ENCODE results near the gene CCDC78. TPM values are rescaled to one million over a fixed set of nuclear protein-coding genes. Genes with fewer than 3 reads are reported as not detected.
A peak's percentile ranks its signal among the peaks of the same experiment; 100 is the strongest.

The CCDC78 gene
- total RNA-seq, 2 experiments from 2014 or later = 2.5 to 2.9 TPM

DNA sequence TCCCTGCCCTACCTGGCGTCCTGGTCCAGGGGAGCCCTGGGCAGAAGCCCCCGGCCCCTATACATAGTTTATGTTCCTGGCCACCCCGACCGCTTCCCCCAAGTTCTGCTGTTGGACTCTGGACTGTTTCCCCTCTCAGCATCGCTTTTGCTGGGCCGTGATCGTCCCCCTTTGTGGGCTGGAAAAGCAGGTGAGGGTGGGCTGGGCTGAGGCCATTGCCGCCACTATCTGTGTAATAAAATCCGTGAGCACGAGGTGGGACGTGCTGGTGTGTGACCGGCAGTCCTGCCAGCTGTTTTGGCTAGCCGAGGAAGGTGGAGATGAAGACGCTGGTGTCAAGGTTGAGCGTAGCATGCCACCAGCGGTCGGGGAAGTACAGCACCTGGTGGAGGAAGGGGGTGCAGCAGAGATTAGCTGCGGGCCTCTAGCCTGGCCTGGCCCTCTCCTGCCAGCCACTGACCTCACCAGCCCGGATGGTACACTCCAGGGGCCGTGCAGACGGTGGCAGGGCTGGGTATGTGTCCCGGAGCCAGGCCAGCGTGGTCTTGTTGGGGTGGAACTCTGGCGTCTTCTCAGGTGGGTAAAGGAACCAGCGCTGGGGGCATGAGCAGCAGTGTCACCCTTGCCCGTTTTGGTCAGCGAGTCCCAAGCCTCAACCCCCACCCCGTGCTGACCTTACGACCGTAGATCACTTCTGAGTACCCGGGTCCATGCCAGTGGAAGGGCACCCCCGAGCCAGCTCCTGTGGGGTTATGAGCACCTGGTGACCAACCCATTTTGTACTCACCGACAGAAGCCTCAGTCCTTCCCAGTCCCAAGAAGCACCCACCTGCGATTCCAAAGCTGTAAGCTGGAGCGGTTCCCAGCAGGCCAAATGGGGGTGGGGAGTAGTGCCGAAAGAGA, 43.5 kb downstream of the CCDC78 start:
- ATAC-seq (no peak), DNase-seq (no peak)
- CTCF ChIA-PET = interaction anchor here (1.0 to 2.4 kb wide), 3 partner anchors 13 to 103 kb away, joined by 3 to 9 read pairs (median 4); partner anchors contain the start of gene RHOT2
- H3K27me3 Mint-ChIP-seq = no peaks in the 10 kb centered on the region
- peak overlapping the region; percentile 66 for H3K4me3 Mint-ChIP-seq
- peak overlapping the region; percentile 73 for H3K27ac Mint-ChIP-seq
- peaks cover 36% of the 10 kb centered on the region for H3K4me1 Mint-ChIP-seq
- H3K36me3 Mint-ChIP-seq = peaks cover 7% of the 10 kb centered on the region
- no peaks in the 10 kb centered on the region for H3K9me3 Mint-ChIP-seq (ENCODE audit: low read depth)

DNA sequence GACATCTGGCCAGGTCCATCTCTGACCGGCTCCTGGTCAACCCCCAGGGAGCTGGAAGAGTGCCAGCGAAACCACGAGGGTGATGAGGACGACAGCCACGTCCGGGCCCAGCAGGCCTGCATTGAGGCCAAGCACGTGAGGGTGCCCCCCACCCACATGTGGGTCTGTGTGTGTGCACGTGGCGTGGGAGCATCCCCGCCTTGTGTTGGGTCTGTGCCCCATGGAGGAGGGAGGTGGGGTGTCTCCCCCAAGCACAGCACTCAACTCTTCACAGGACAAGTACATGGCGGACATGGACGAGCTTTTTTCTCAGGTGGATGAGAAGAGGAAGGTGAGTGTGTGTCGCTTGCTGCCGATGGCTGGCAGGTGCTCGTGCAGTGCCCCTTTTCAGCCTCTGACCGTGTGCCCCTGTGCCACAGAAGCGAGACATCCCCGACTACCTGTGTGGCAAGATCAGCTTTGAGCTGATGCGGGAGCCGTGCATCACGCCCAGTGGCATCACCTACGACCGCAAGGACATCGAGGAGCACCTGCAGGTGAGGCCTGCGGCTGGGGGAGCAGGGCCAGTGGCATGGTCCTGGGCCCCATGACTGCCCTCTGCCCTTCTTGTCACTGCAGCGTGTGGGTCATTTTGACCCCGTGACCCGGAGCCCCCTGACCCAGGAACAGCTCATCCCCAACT, 44.4 kb downstream of the CCDC78 start:
- CTCF ChIA-PET = interaction anchor here (0.9 to 2.4 kb wide), 4 partner anchors 13 to 103 kb away, joined by 3 to 9 read pairs (median 4); partner anchors contain the start of gene RHOT2

DNA sequence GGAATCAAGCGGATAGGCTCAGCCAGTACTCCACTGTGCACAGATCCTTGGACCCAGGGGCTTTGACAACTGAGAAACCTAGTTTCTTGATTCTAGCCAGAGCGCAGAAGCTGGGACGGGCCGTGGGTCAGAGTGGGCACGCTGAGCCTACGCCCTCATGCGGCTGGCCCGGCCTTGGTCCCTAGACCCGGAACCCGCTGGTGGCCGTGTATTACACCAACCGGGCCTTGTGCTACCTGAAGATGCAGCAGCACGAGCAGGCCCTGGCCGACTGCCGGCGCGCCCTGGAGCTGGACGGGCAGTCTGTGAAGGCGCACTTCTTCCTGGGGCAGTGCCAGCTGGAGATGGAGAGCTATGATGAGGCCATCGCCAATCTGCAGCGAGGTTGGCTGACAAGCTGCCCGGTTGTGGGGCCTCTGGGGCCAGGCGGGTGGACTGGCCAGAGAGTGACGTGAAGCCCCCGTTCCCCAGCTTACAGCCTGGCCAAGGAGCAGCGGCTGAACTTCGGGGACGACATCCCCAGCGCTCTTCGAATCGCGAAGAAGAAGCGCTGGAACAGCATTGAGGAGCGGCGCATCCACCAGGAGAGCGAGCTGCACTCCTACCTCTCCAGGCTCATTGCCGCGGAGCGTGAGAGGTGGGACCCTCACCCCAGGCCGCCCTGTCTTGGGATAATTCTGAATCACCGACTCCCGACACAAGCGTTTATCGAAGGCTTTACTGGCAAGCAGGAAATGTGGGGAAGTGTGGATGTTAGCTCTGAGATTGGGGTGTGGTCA, 45.1 kb downstream of the CCDC78 start:
- peaks cover 6% of the 10 kb centered on the region for H3K27me3 Mint-ChIP-seq
- CTCF ChIA-PET = interaction anchor here (0.8 to 2.4 kb wide), 7 partner anchors 13 to 102 kb away, joined by 3 to 9 read pairs (median 4); partner anchors contain the start of genes ANTKMT and RHOT2
- H3K4me1 Mint-ChIP-seq = peaks cover 34% of the 10 kb centered on the region
- DNase-seq = no peak
- H3K36me3 Mint-ChIP-seq = peaks cover 4% of the 10 kb centered on the region
- ATAC-seq = no peak
- H3K27ac Mint-ChIP-seq = peak overlapping the region; percentile 68
- peak overlapping the region; percentile 78 for H3K4me3 Mint-ChIP-seq
- H3K9me3 Mint-ChIP-seq (ENCODE audit: low read depth) = no peaks in the 10 kb centered on the region

More for the DNA sequence above, 44.4 kb downstream of the CCDC78 start:
- Mint-ChIP-seq H3K27ac (no peak overlapping the region), H3K9me3 (ENCODE audit: low read depth) (no peaks in the 10 kb centered on the region), H3K36me3 (peaks cover 4% of the 10 kb centered on the region), H3K4me1 (peaks cover 34% of the 10 kb centered on the region), H3K27me3 (peaks cover 2% of the 10 kb centered on the region), H3K4me3 (peak overlapping the region; percentile 78)
- no peak for DNase-seq
- ATAC-seq = no peak

DNA sequence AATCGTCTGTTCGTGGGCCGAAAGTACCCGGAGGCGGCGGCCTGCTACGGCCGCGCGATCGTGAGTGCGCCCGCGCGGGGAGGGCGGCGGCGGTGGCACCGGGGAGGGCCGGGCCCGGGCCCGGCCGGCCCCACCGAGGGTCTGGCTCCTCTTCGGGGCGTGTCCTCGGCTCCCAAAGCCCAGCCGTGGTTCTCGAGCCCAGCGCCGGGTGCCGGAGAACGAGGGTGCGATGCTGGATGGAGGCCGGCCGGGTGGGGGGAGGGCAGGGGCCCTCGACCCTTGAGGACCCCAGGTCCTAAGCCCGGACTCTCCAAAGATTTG, 45.7 kb downstream of the CCDC78 start:
- Mint-ChIP-seq H3K27ac (peak overlapping the region; percentile 68), H3K36me3 (peaks cover 4% of the 10 kb centered on the region), H3K4me3 (peak overlapping the region; percentile 78), H3K9me3 (ENCODE audit: low read depth) (no peaks in the 10 kb centered on the region), H3K4me1 (peaks cover 34% of the 10 kb centered on the region), H3K27me3 (peaks cover 6% of the 10 kb centered on the region)
- DNase-seq = no peak
- CTCF ChIA-PET = interaction anchor here (0.7 to 2.4 kb wide), 6 partner anchors 9 to 101 kb away, joined by 3 to 9 read pairs (median 4); partner anchors contain the start of genes ANTKMT and RHOT2
- ATAC-seq = no peak

DNA sequence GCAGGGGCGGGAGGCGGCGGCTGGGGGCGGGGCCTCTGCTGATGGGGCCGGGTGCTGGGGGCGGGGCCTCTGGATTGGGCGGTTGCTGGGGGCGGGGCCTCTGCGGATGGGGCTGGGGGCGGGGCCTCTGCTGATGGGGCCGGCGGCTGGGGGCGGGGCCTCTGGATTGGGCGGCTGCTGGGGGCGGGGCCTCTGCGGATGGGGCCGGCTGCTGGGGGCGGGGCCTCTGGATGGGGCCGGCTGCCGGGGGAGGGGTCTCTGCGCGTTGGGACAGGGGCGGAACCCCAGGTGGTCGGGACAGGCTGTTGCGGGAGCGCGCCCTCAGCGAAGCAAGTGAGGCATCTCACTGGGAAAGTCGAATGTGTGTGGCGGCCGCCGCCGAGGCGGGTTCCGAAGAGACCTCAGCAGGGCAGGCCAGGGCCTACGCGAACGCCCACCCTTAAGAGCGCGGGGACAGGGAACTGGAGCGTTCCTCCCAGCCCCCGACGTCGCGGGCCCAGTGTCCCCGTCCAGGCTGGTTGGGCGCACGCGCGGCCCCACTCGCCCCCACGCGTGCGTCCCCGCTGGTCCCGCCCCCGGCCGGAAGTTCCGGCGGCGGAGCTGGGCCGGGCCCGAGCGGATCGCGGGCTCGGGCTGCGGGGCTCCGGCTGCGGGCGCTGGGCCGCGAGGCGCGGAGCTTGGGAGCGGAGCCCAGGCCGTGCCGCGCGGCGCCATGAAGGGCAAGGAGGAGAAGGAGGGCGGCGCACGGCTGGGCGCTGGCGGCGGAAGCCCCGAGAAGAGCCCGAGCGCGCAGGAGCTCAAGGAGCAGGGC, 46.2 kb downstream of the CCDC78 start, which contains the start of gene STUB1:
STUB1 (plus strand) TSS at position 597 of the 811 bp plus-strand sequence; CDS start at position 713, 116 bp downstream.
- CTCF ChIA-PET = interaction anchor here (0.7 to 2.4 kb wide), 8 partner anchors 10 to 101 kb away, joined by 3 to 9 read pairs (median 4); partner anchors contain the start of genes ANTKMT and RHOT2
- peak within 1 kb of the TSS; percentile 82 for H3K27ac Mint-ChIP-seq
- H3K4me3 Mint-ChIP-seq = peak within 1 kb of the TSS; percentile 78
- peaks cover 35% of the 10 kb centered on the region for H3K4me1 Mint-ChIP-seq
- peaks cover 4% of the 10 kb centered on the region for H3K36me3 Mint-ChIP-seq
- H3K27me3 Mint-ChIP-seq = peaks cover 10% of the 10 kb centered on the region
- DNase-seq = peak; percentile 93
- ATAC-seq = peak; percentile 50
- no peaks in the 10 kb centered on the region for H3K9me3 Mint-ChIP-seq (ENCODE audit: low read depth)

DNA sequence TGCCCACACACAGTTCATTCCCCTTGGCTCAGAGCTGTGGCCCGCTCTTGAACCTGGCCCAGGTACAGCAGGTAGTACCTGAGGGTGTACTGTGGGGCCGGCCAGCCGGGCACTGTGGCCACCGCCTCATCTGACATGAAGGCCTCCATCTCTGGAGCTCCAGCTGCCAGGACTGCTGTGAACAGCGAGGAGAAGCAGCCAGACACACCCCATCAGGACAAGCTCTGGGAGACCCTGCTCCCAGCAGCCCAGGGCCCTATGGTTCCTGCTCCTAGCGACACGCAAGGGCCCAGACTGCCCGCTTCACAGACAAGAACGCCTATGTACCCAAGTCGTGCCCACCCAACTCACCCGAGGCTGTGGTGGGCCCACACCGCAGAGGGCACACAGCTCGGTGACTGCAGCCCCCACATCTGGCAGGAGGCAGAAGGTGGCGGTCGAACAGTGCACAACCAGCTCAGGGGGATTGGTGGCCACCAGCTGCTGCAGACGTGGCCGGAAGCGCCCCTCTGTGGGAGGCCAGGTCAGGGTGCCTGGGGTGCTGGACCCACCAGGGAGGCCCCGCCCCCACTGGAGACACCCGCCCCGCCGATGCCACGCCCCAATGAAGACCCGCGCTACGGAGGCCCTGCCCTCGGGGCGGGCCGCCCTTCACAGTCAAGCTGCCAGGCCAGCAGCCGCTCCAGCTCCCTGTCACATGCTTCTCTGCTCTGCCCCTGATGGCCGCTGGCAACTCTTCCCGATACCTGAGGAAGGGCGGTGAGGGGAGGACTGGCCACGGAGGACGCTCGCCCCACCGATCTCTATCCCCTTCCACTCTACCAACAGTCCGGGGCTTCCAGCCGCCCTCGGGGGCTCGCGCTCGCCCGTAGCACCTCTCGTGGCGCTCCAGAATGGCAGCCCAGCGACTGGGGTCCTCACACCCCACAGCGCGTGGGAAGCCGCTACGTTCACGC, 47.1 kb downstream of the CCDC78 start:
- DNase-seq (peak; percentile 76), ATAC-seq (peak; percentile 17)
- H3K27me3 Mint-ChIP-seq = peaks cover 12% of the 10 kb centered on the region
- peaks cover 33% of the 10 kb centered on the region for H3K4me1 Mint-ChIP-seq
- H3K27ac Mint-ChIP-seq = peak overlapping the region; percentile 65
- H3K36me3 Mint-ChIP-seq = peaks cover 4% of the 10 kb centered on the region
- CTCF ChIA-PET = interaction anchor here (0.9 to 2.1 kb wide), 6 partner anchors 11 to 43 kb away, joined by 3 to 9 read pairs (median 4); partner anchors contain the start of genes METTL26, RHOT2 and WDR24
- H3K9me3 Mint-ChIP-seq (ENCODE audit: low read depth) = no peaks in the 10 kb centered on the region
- H3K4me3 Mint-ChIP-seq = peak overlapping the region; percentile 74

DNA sequence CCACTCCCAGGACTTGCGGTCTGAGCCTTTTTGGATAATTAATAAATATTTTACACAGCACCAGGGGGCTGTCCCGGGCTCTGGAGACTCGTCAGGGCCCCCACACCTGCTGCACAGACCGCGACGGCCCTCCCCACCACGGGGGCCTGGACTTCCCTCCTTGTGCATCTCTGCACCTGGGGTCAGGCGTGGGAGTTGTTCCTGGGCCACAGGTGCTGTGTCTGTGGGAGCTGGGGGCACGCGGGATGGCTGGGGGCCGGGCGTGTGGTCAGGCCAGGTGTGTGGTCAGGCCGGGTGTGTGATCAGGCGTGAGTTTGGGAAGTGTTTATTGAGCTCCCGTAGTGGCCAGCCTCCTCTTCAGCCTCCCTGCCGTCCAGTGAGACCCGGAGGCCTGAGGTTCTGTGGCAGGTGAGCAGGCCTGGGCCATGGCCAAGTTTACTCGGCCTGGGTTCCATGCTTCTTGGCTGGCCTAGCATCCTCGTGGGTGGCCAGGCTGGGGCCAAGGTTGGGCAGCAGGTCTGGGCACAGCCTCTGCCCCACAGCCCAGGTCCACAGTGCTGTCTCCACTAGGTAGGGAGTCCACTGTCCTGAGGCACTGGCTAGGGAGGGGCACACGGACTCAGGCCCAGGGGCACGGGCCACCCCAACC, 47.9 kb downstream of the CCDC78 start:
- Mint-ChIP-seq H3K4me3 (no peak overlapping the region), H3K36me3 (peaks cover 6% of the 10 kb centered on the region), H3K27me3 (peaks cover 12% of the 10 kb centered on the region), H3K9me3 (ENCODE audit: low read depth) (no peaks in the 10 kb centered on the region), H3K4me1 (peaks cover 32% of the 10 kb centered on the region), H3K27ac (no peak overlapping the region)
- CTCF ChIA-PET = interaction anchor here (0.9 to 2.1 kb wide), 5 partner anchors 10 to 42 kb away, joined by 4 to 9 read pairs (median 4); partner anchors contain the start of genes METTL26, RHOT2 and WDR24
- ATAC-seq = no peak
- DNase-seq = no peak

DNA sequence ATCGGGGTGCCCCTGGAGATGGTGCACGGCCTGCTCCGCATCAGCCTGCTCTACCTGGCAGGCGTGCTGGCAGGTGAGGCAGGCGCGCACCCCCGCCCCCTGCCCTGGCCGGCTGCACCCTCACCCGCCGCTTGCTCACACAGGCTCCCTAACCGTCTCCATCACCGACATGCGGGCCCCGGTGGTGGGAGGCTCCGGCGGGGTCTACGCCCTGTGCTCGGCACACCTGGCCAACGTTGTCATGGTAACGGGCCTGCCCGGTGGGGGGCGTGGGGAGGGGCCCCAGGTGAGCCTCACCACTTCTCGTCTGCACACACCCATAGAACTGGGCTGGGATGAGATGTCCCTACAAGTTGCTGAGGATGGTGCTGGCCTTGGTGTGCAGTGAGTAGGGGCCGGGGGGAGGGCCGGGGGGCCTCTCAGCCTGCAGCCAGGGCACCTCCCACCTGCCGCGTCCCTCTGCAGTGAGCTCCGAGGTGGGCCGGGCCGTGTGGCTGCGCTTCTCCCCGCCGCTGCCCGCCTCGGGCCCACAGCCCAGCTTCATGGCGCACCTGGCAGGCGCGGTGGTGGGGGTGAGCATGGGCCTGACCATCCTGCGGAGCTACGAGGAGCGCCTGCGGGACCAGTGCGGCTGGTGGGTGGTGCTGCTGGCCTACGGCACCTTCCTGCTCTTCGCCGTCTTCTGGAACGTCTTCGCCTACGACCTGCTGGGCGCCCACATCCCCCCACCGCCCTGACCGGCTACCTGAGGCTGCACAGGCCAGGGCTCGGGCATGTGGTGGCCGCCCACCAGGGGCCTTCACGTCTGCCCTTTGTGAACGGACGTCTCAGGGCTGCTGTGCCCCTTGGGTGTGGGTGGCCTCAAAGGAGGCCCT, 48.7 kb downstream of the CCDC78 start:
- no peak overlapping the region for H3K4me3 Mint-ChIP-seq
- H3K27ac Mint-ChIP-seq = no peak overlapping the region
- ATAC-seq (no peak), DNase-seq (no peak)
- peaks cover 24% of the 10 kb centered on the region for H3K4me1 Mint-ChIP-seq
- peaks cover 9% of the 10 kb centered on the region for H3K36me3 Mint-ChIP-seq
- no peaks in the 10 kb centered on the region for H3K9me3 Mint-ChIP-seq (ENCODE audit: low read depth)
- CTCF ChIA-PET = interaction anchor here (1.9 to 2.1 kb wide), 2 partner anchors 9 to 30 kb away, joined by 6 to 9 read pairs; partner anchors contain the start of gene RHOT2
- peaks cover 12% of the 10 kb centered on the region for H3K27me3 Mint-ChIP-seq

DNA sequence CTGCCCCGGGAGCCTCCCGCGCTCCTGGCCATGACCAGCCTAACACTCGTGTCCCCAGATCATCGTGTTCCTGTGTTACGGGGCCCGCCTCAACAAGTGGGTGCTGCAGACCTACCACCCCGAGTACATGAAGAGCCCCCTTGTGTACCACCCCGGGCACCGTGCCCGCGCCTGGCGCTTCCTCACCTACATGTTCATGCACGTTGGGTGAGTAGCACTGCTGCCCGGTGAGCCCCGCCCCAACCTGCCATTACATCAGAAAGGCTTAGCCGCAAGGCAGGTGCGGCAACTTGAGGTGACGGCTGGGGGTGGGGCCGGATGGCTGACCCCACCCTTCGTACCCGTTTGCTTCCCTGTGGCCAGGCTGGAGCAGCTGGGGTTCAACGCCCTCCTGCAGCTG, 49.3 kb downstream of the CCDC78 start:
- Mint-ChIP-seq H3K4me1 (peaks cover 20% of the 10 kb centered on the region), H3K27ac (no peak overlapping the region), H3K36me3 (peaks cover 8% of the 10 kb centered on the region), H3K4me3 (no peak overlapping the region), H3K27me3 (peaks cover 12% of the 10 kb centered on the region), H3K9me3 (ENCODE audit: low read depth) (no peaks in the 10 kb centered on the region)
- CTCF ChIA-PET = no interaction called here
- ATAC-seq (no peak), DNase-seq (no peak)

DNA sequence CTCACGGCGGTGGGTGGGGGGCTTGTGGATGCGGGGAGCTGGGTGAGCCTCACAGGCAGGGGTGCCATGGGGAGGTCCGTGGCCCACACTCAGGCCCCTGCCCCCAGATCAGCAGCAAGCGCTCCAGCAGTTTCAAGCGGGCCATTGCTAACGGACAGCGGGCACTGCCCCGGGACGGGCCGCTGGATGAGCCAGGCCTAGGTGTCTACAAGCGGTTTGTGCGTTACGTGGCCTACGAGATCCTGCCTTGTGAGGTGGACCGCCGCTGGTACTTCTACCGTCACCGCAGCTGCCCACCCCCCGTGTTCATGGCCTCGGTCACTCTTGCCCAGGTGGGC, 49.7 kb downstream of the CCDC78 start:
- H3K9me3 Mint-ChIP-seq (ENCODE audit: low read depth) = no peaks in the 10 kb centered on the region
- CTCF ChIA-PET = interaction anchor here (1.3 kb wide), 1 partner anchor 19 kb away, joined by 3 read pairs; no protein-coding TSS in a partner anchor
- peaks cover 16% of the 10 kb centered on the region for H3K4me1 Mint-ChIP-seq
- peaks cover 12% of the 10 kb centered on the region for H3K27me3 Mint-ChIP-seq
- H3K4me3 Mint-ChIP-seq = no peak overlapping the region
- peaks cover 5% of the 10 kb centered on the region for H3K36me3 Mint-ChIP-seq
- no peak for ATAC-seq
- no peak for DNase-seq
- no peak overlapping the region for H3K27ac Mint-ChIP-seq
